Left ventricle myocardium superior (tissue), 1 donor: ENCODE data around the gene ERF. TPM values are rescaled to one million over a fixed set of nuclear protein-coding genes. Genes with fewer than 3 reads are reported as not detected.

Experiments used
- ATAC-seq: fragments of 200-7000 bp; cut with Tn5 transposase; one replicate; pipeline ENCODE4 v1.9.1; 2020; ENCODE audit warnings: mild to moderate bottlenecking, moderate library complexity
- DNase-seq: peaks from one replicate; pipeline ENCODE4 v3.0.0-alpha.2; 2020
- intact Hi-C: fragments of 100-400 bp; cut with micrococcal nuclease; formaldehyde crosslinking; loops from one replicate; pipeline ENCODE4 v1.11.0; 2022
- total RNA-seq: library from RNA; stranded (reverse); fragmentation: NEBNext Ultra II Directional; extraction: Animal tissue kit (Norgen Biotek cat#: 25700); gene quantifications from one replicate; pipeline ENCODE4 v1.2.1, GENCODE V29; 2021
- donor health status: DM: no; HTN: yes; CAD: no; lungs with severe emphysema.

Gene ERF
- total RNA-seq, 1 donor from 2014 or later: 46.0 TPM

GRCh38 chr19:42248270-42249148 lies 6.4 kb downstream of the ERF start:
- intact Hi-C loops: loop anchor here (5.0 kb wide), 1 partner anchor 39 kb away; no protein-coding TSS in a partner anchor
- DNase-seq (peak; percentile 28), ATAC-seq (no peak)

- intact Hi-C loops: loop anchor here (5.0 kb wide), 1 partner anchor 40 kb away; no protein-coding TSS in a partner anchor
- ATAC-seq (no peak), DNase-seq (no peak)
Observed at GRCh38 chr19:42247640-42248199, 7.2 kb downstream of the ERF start.

- intact Hi-C loops: loop anchor here (5.0 kb wide), 1 partner anchor 40 kb away; no protein-coding TSS in a partner anchor
- ATAC-seq (no peak), DNase-seq (no peak)
Observed at GRCh38 chr19:42246922-42247639, 7.8 kb downstream of the ERF start.

GRCh38 chr19:42246143-42246921 lies 8.6 kb downstream of the ERF start:
- intact Hi-C loops: loop anchor here (5.0 kb wide), 1 partner anchor 41 kb away; no protein-coding TSS in a partner anchor
- ATAC-seq (peak; percentile 2), DNase-seq (peak; percentile 83)

- ATAC-seq: no peak
- DNase-seq: no peak
- intact Hi-C loops: loop anchor here (5.0 kb wide), 1 partner anchor 42 kb away; no protein-coding TSS in a partner anchor
Observed at GRCh38 chr19:42245231-42245630, 9.7 kb downstream of the ERF start.

- DNase-seq (peak; percentile 94), ATAC-seq (peak; percentile 48)
- intact Hi-C loops: loop anchor here (5.0 kb wide), 1 partner anchor 43 kb away; no protein-coding TSS in a partner anchor
Observed at GRCh38 chr19:42244347-42245220, 10.3 kb downstream of the ERF start.

GRCh38 chr19:42242512-42243409 lies 12.2 kb downstream of the ERF start, which contains the start of gene GSK3A:
Gene GSK3A, minus strand, starts transcription at chr19:42242602. Its CDS starts 137 bp downstream, at chr19:42242465.
- DNase-seq: peak; percentile 99
- ATAC-seq: peak; percentile 86
- intact Hi-C loops: no loop called here

- ATAC-seq (no peak), DNase-seq (no peak)
- intact Hi-C loops: no loop called here
Observed at GRCh38 chr19:42242069-42242511, 12.8 kb downstream of the ERF start.

- DNase-seq (no peak), ATAC-seq (no peak)
- intact Hi-C loops: no loop called here
Observed at GRCh38 chr19:42241279-42241678, 13.6 kb downstream of the ERF start.

- intact Hi-C loops: no loop called here
- ATAC-seq (no peak), DNase-seq (no peak)
Observed at GRCh38 chr19:42239544-42240220, 15.2 kb downstream of the ERF start.

GRCh38 chr19:42235181-42235580 lies 19.7 kb downstream of the ERF start:
- intact Hi-C loops: no loop called here
- DNase-seq (no peak), ATAC-seq (no peak)

- DNase-seq (peak; percentile 15), ATAC-seq (no peak)
- intact Hi-C loops: no loop called here
Observed at GRCh38 chr19:42234364-42234763, 20.6 kb downstream of the ERF start.

- DNase-seq: no peak
- intact Hi-C loops: no loop called here
- no peak for ATAC-seq
Observed at GRCh38 chr19:42233678-42234292, 21.1 kb downstream of the ERF start.

- DNase-seq: peak; percentile 1
- intact Hi-C loops: no loop called here
- no peak for ATAC-seq
Observed at GRCh38 chr19:42233106-42233505, 21.8 kb downstream of the ERF start.

- intact Hi-C loops: no loop called here
- DNase-seq: peak; percentile 14
- no peak for ATAC-seq
Observed at GRCh38 chr19:42232435-42232834, 22.5 kb downstream of the ERF start.

GRCh38 chr19:42230571-42230970 lies 24.4 kb downstream of the ERF start:
- intact Hi-C loops: no loop called here
- DNase-seq (peak; percentile 8), ATAC-seq (no peak)
